Loucy (cell line): ENCODE results near the gene WDR33.

Experiments used
- H2AFZ ChIP-seq: fragments of 200-600 bp; sonication (generic); 2 replicates; pipeline ENCODE4 v1.6.0; 2016; ENCODE audit warnings: antibody characterized with exemption, mild to moderate bottlenecking, low read length, moderate library complexity
- H3F3A ChIP-seq: fragments of 200-600 bp; 2 replicates; pipeline ENCODE4 v1.6.0; 2016; ENCODE audit warnings: antibody characterized with exemption, low read depth, mild to moderate bottlenecking
- H3K27me3 ChIP-seq: fragments of 200-600 bp; sonication (generic); 2 replicates; pipeline ENCODE4 v1.6.1; 2014; ENCODE audit warnings: low read length, mild to moderate bottlenecking; ENCODE audit not compliant: insufficient read depth, poor library complexity, severe bottlenecking
- H3K36me3 ChIP-seq: fragments of 200-600 bp; sonication (generic); 2 replicates; pipeline ENCODE4 v1.6.1; 2016; ENCODE audit warnings: low read length; ENCODE audit not compliant: insufficient read depth
- H3K4me1 ChIP-seq: fragments of 200-600 bp; sonication (generic); 2 replicates; pipeline ENCODE4 v1.5.1; 2014; ENCODE audit warnings: low read length, mild to moderate bottlenecking; ENCODE audit not compliant: insufficient read depth, poor library complexity, severe bottlenecking
- H3K4me2 ChIP-seq: fragments of 200-600 bp; sonication (generic); 2 replicates; pipeline ENCODE4 v1.6.0; 2014; ENCODE audit warnings: antibody characterized with exemption, low read length, low read depth, mild to moderate bottlenecking; ENCODE audit not compliant: poor library complexity, severe bottlenecking
- H3K4me3 ChIP-seq: fragments of 200-600 bp; sonication (generic); 2 replicates; pipeline ENCODE4 v1.5.1; 2014; ENCODE audit warnings: low read length, mild to moderate bottlenecking, mixed read lengths; ENCODE audit not compliant: poor library complexity, severe bottlenecking
- H3K79me2 ChIP-seq: fragments of 200-600 bp; sonication (generic); 2 replicates; pipeline ENCODE4 v1.6.1; 2014; ENCODE audit warnings: low read length; ENCODE audit not compliant: insufficient read depth
- H3K9ac ChIP-seq: fragments of 200-600 bp; sonication (generic); 2 replicates; pipeline ENCODE4 v1.6.0; 2014; ENCODE audit warnings: mild to moderate bottlenecking, low read depth, low read length, moderate library complexity; ENCODE audit not compliant: poor library complexity, severe bottlenecking
- H3K9me2 ChIP-seq: fragments of 200-600 bp; sonication (generic); replicated peaks from 2 replicates; pipeline ENCODE4 v1.6.1; 2016; ENCODE audit warnings: low read depth, low read length, mixed read lengths
- H3K9me3 ChIP-seq: fragments of 200-600 bp; sonication (generic); 2 replicates; pipeline ENCODE4 v1.6.1; 2014; ENCODE audit warnings: mild to moderate bottlenecking, antibody characterized with exemption, low read length, low read depth; ENCODE audit not compliant: insufficient read depth
- H4K20me1 ChIP-seq: fragments of 200-600 bp; sonication (generic); 2 replicates; pipeline ENCODE4 v1.6.0; 2014; ENCODE audit warnings: antibody characterized with exemption, low read length, mild to moderate bottlenecking; ENCODE audit not compliant: insufficient read depth, poor library complexity, severe bottlenecking
- EZH2phosphoT487 ChIP-seq: fragments of 200-600 bp; IDR thresholded peaks from 2 replicates; pipeline ENCODE4 v1.6.1; 2018; ENCODE audit warnings: antibody characterized with exemption, mild to moderate bottlenecking, moderate library complexity, borderline replicate concordance
- TF ChIP-seq, protein P1 (sequence below): fragments of 200-600 bp; sonication (generic); conservative IDR thresholded peaks from 2 replicates; pipeline ENCODE4 v1.5.1; 2014; ENCODE audit warnings: mild to moderate bottlenecking, antibody characterized with exemption, low read length

Gene WDR33

DNA sequence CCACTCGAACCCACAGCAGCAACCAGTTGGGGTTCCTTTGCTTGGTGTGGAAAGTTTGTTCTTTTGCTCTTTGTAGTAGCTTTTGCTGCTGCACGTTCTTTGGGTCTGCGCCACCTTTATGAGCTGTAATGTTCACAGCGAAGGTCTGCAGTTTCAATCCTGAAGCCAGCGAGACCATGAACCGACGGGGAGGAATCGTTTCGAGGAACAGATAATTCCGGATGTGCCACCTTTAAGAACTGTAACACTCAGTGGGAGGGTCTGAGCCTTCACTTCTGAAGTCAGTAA is 150.7 kb downstream of the WDR33 start:
- H2AFZ ChIP-seq = 0 out of 2 replicates have a peak overlapping the region, but pooled peaks have one; percentile 32
- H3K79me2 ChIP-seq = no peaks in the 10 kb centered on the region
- H4K20me1 ChIP-seq = no peaks in the 10 kb centered on the region
- no peaks in the 10 kb centered on the region for H3K4me1 ChIP-seq
- H3K27me3 ChIP-seq = no peaks in the 10 kb centered on the region
- H3K9me3 ChIP-seq = no peaks in the 10 kb centered on the region
- TF ChIP-seq, protein P1, sequence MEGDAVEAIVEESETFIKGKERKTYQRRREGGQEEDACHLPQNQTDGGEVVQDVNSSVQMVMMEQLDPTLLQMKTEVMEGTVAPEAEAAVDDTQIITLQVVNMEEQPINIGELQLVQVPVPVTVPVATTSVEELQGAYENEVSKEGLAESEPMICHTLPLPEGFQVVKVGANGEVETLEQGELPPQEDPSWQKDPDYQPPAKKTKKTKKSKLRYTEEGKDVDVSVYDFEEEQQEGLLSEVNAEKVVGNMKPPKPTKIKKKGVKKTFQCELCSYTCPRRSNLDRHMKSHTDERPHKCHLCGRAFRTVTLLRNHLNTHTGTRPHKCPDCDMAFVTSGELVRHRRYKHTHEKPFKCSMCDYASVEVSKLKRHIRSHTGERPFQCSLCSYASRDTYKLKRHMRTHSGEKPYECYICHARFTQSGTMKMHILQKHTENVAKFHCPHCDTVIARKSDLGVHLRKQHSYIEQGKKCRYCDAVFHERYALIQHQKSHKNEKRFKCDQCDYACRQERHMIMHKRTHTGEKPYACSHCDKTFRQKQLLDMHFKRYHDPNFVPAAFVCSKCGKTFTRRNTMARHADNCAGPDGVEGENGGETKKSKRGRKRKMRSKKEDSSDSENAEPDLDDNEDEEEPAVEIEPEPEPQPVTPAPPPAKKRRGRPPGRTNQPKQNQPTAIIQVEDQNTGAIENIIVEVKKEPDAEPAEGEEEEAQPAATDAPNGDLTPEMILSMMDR = no peak
- TF ChIP-seq EZH2phosphoT487 = no peak
- no peak overlapping the region for H3K9ac ChIP-seq
- no peak overlapping the region for H3K4me2 ChIP-seq
- H3K9me2 ChIP-seq = no peaks in the 10 kb centered on the region
- H3K36me3 ChIP-seq = no peaks in the 10 kb centered on the region
- H3K4me3 ChIP-seq = no peak overlapping the region
- no peaks in the 10 kb centered on the region for H3F3A ChIP-seq

- no peaks in the 10 kb centered on the region for H3K79me2 ChIP-seq
- H3K4me3 ChIP-seq = no peak overlapping the region
- H3K9me3 ChIP-seq = no peaks in the 10 kb centered on the region
- no peaks in the 10 kb centered on the region for H3F3A ChIP-seq
- TF ChIP-seq EZH2phosphoT487 = no peak
- TF ChIP-seq, protein P1 = no peak
- H3K36me3 ChIP-seq = no peaks in the 10 kb centered on the region
- H3K27me3 ChIP-seq = no peaks in the 10 kb centered on the region
- no peaks in the 10 kb centered on the region for H3K9me2 ChIP-seq
- no peak overlapping the region for H3K4me2 ChIP-seq
- no peaks in the 10 kb centered on the region for H3K4me1 ChIP-seq
- no peaks in the 10 kb centered on the region for H4K20me1 ChIP-seq
- no peak overlapping the region for H3K9ac ChIP-seq
- H2AFZ ChIP-seq = no peak overlapping the region
Measured at GRCh38 chr2:127659408-127660290, 151.3 kb downstream of the WDR33 start.

DNA sequence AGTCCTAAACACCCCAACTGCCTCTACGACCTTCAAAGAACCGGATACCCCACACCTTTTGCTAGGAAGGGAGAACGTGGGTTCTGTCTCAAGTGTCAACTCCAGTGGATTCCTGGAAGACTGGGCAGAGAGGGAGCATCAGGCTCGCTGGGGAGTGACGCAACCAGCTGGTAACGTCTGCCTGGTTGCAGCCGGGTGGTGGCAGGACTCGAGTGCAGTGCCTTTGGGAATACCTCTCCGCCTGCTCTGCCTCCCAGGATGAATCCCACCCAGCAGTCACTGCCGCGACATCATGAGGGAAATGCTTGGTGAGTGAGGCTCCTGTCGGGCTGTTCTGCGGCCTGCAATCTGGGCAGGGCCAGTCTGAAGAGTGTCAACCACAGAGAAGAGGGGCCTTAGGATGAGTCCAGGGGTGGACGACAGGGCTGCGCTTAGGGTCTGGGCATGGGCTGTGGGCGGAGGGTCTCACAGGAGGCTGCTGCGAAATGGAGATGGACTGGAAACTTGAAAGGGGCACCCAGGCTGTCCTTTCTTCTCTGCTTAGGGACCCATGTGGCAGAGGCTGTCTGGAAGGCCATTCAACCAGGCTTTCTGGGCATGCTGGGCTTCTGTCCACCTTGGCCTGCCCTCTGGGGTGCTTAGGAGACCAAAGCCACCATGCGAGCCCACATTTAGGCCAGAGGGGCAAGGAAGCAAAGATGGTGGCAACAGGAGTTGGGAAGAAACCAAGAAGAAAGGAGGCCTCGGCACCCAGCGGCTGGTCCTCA is 152.1 kb downstream of the WDR33 start:
- H3K4me1 ChIP-seq = no peaks in the 10 kb centered on the region
- no peaks in the 10 kb centered on the region for H3K79me2 ChIP-seq
- H3K27me3 ChIP-seq = no peaks in the 10 kb centered on the region
- H3K4me2 ChIP-seq = no peak overlapping the region
- H3K9ac ChIP-seq = no peak overlapping the region
- no peaks in the 10 kb centered on the region for H3K36me3 ChIP-seq
- no peak overlapping the region for H2AFZ ChIP-seq
- no peaks in the 10 kb centered on the region for H3K9me2 ChIP-seq
- no peaks in the 10 kb centered on the region for H3K9me3 ChIP-seq
- no peaks in the 10 kb centered on the region for H4K20me1 ChIP-seq
- no peaks in the 10 kb centered on the region for H3F3A ChIP-seq
- H3K4me3 ChIP-seq = no peak overlapping the region
- no peak for TF ChIP-seq EZH2phosphoT487
- TF ChIP-seq, protein P1 = no peak
